Hematopoietic multipotent progenitor cell treated with erythropoietin and hydrocortisone succinate and interleukin-3 and kit ligand, for 15 days (in vitro differentiated cells): ENCODE data around the gene HCN4.
"Not testable (repeated sequence)": the region's sequence is repeated elsewhere in the genome, so short reads cannot be mapped to it uniquely, and the experiment has no call there.

Experiments used
- DNase-seq: peaks from one replicate; pipeline ENCODE4 v3.0.0-alpha.2; 2015; ENCODE audit warnings: low spot score

HCN4 gene

GRCh38 chr15:73368301-73369136 is at the start of gene HCN4:
HCN4 (minus strand) TSS chr15:73368958; CDS start chr15:73368270, 688 bp downstream.
- DNase-seq, result no peak

- no peak for DNase-seq
These were observed 46.1 kb upstream of the HCN4 start for GRCh38 chr15:73414876-73415275.

GRCh38 chr15:73403171-73403570 is 34.4 kb upstream of the HCN4 start:
- DNase-seq, result no peak

GRCh38 chr15:73400222-73400621 is 31.5 kb upstream of the HCN4 start:
- not testable (repeated sequence) for DNase-seq

- no peak for DNase-seq
These were observed 30.1 kb upstream of the HCN4 start for GRCh38 chr15:73398861-73399260.

GRCh38 chr15:73397461-73397860 is 28.7 kb upstream of the HCN4 start:
- no peak for DNase-seq

GRCh38 chr15:73395671-73396070 is 26.9 kb upstream of the HCN4 start:
- no peak for DNase-seq

- DNase-seq, result no peak
These were observed 26.0 kb upstream of the HCN4 start for GRCh38 chr15:73394782-73395181.

- no peak for DNase-seq
These were observed 24.6 kb upstream of the HCN4 start for GRCh38 chr15:73393336-73393735.

- no peak for DNase-seq
These were observed 23.3 kb upstream of the HCN4 start for GRCh38 chr15:73392025-73392424.

GRCh38 chr15:73391128-73391872 is 22.5 kb upstream of the HCN4 start:
- no peak for DNase-seq

GRCh38 chr15:73389971-73390544 is 21.3 kb upstream of the HCN4 start:
- DNase-seq, result no peak

GRCh38 chr15:73389539-73389938 is 20.8 kb upstream of the HCN4 start:
- DNase-seq, result no peak

- no peak for DNase-seq
These were observed 19.6 kb upstream of the HCN4 start for GRCh38 chr15:73388256-73388781.

GRCh38 chr15:73387507-73388255 is 18.9 kb upstream of the HCN4 start:
- no peak for DNase-seq

- no peak for DNase-seq
These were observed 18.2 kb upstream of the HCN4 start for GRCh38 chr15:73386886-73387506.

GRCh38 chr15:73386238-73386637 is 17.5 kb upstream of the HCN4 start:
- DNase-seq, result no peak

GRCh38 chr15:73385205-73385604 is 16.4 kb upstream of the HCN4 start:
- no peak for DNase-seq

- DNase-seq, result no peak
These were observed 14.8 kb upstream of the HCN4 start for GRCh38 chr15:73383310-73384189.

GRCh38 chr15:73382115-73382514 is 13.4 kb upstream of the HCN4 start:
- no peak for DNase-seq

GRCh38 chr15:73380661-73381060 is 11.9 kb upstream of the HCN4 start:
- no peak for DNase-seq
